SU-DHL-6 (cell line): ENCODE results near the gene SHISA9.

Experiments
- H2AFZ ChIP-seq: fragments of 200-600 bp; sonication (generic); 2 replicates; pipeline ENCODE4 v1.6.1; 2014; ENCODE audit warnings: low read depth, mild to moderate bottlenecking, moderate library complexity, mixed read lengths, antibody characterized with exemption, low read length; ENCODE audit not compliant: severe bottlenecking
- H3F3A ChIP-seq: fragments of 200-600 bp; shearing (Covaris generic); 2 replicates; pipeline ENCODE4 v1.6.0; 2016; ENCODE audit warnings: antibody characterized with exemption, mild to moderate bottlenecking; ENCODE audit not compliant: insufficient read depth
- H3K27ac ChIP-seq: fragments of 200-600 bp; sonication (generic); 2 replicates; pipeline ENCODE4 v1.5.1; 2016; ENCODE audit warnings: low read depth, mild to moderate bottlenecking, low read length, moderate library complexity, mixed read lengths
- H3K27me3 ChIP-seq: fragments of 200-600 bp; sonication (generic), shearing (Covaris generic); 2 replicates; pipeline ENCODE4 v1.6.0; 2014; ENCODE audit warnings: mild to moderate bottlenecking, low read length
- H3K36me3 ChIP-seq: fragments of 200-600 bp; sonication (generic); 2 replicates; pipeline ENCODE4 v1.6.1; 2014; ENCODE audit warnings: mild to moderate bottlenecking, low read length, mixed read lengths
- H3K4me2 ChIP-seq: fragments of 300-600, 200-600 bp; shearing (Covaris generic), sonication (generic); 2 replicates; pipeline ENCODE4 v1.6.0; 2014; ENCODE audit warnings: low read length, low read depth, mild to moderate bottlenecking; ENCODE audit not compliant: poor library complexity, severe bottlenecking
- H3K4me3 ChIP-seq: fragments of 200-600 bp; sonication (generic); 2 replicates; pipeline ENCODE4 v1.5.1; 2014; ENCODE audit warnings: antibody characterized with exemption, low read length, mild to moderate bottlenecking, mixed read lengths; ENCODE audit not compliant: insufficient read depth, poor library complexity, severe bottlenecking
- H3K79me2 ChIP-seq: fragments of 200-600 bp; sonication (generic); 2 replicates; pipeline ENCODE4 v1.6.1; 2014; ENCODE audit warnings: mild to moderate bottlenecking, low read length, moderate library complexity; ENCODE audit not compliant: insufficient read depth
- H3K9ac ChIP-seq: fragments of 200-600 bp; sonication (generic); 2 replicates; pipeline ENCODE4 v1.7.0; 2014; ENCODE audit warnings: mild to moderate bottlenecking, low read length
- H3K9me2 ChIP-seq: fragments of 200-600 bp; sonication (generic); replicated peaks from 2 replicates; pipeline ENCODE4 v1.6.1; 2014; ENCODE audit warnings: low read length; ENCODE audit not compliant: insufficient read depth
- H3K9me3 ChIP-seq: fragments of 200-600 bp; sonication (generic); 2 replicates; pipeline ENCODE4 v1.6.1; 2014; ENCODE audit warnings: low read length, mixed read lengths; ENCODE audit not compliant: insufficient read depth
- H4K20me1 ChIP-seq: fragments of 200-600 bp; sonication (generic); 2 replicates; pipeline ENCODE4 v1.6.1; 2014; ENCODE audit warnings: low read depth, mild to moderate bottlenecking, antibody characterized with exemption, low read length, moderate library complexity, mixed read lengths
- EZH2phosphoT487 ChIP-seq: fragments of 200-600 bp; sonication (generic), shearing (Covaris generic); conservative IDR thresholded peaks from 2 replicates; pipeline ENCODE4 v1.6.1; 2018; ENCODE audit warnings: mild to moderate bottlenecking, antibody characterized with exemption, low read length, moderate library complexity, mixed read lengths
- TF ChIP-seq, protein P1 (sequence below): fragments of 200-600 bp; sonication (generic); IDR thresholded peaks from one replicate; pipeline ENCODE4 v1.5.1; 2017; ENCODE audit warnings: antibody characterized with exemption, mild to moderate bottlenecking, low read length, moderate library complexity; ENCODE audit not compliant: insufficient read depth, poor library complexity, severe bottlenecking

SHISA9 gene

DNA sequence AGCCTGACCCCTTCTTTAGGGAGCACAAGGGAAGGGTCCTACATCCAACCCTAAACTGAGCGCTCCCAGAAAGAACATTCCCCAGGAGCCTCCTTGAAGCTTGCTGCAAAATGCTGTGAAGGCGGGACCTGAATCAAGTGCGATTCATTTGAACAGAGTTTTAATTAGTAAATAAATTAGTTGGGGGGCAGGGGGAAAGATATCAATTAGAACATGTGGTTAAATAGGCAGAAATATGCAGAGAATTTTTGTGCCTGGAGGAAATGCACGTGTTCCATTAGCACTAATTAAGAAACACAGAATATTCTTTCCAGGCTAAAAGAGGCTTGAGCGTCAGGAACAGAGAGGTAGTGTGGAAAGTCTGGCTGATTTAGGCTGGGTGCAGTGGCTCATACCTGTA is 38.5 kb upstream of the SHISA9 start:
- TF ChIP-seq EZH2phosphoT487, result no peak
- TF ChIP-seq, protein P1, sequence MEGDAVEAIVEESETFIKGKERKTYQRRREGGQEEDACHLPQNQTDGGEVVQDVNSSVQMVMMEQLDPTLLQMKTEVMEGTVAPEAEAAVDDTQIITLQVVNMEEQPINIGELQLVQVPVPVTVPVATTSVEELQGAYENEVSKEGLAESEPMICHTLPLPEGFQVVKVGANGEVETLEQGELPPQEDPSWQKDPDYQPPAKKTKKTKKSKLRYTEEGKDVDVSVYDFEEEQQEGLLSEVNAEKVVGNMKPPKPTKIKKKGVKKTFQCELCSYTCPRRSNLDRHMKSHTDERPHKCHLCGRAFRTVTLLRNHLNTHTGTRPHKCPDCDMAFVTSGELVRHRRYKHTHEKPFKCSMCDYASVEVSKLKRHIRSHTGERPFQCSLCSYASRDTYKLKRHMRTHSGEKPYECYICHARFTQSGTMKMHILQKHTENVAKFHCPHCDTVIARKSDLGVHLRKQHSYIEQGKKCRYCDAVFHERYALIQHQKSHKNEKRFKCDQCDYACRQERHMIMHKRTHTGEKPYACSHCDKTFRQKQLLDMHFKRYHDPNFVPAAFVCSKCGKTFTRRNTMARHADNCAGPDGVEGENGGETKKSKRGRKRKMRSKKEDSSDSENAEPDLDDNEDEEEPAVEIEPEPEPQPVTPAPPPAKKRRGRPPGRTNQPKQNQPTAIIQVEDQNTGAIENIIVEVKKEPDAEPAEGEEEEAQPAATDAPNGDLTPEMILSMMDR, result no peak
- Histone ChIP-seq H3K4me3 (no peak overlapping the region), H2AFZ (no peak overlapping the region), H3K27ac (no peak overlapping the region), H3F3A (no peaks in the 10 kb centered on the region), H3K9ac (no peak overlapping the region), H4K20me1 (no peaks in the 10 kb centered on the region), H3K36me3 (no peaks in the 10 kb centered on the region), H3K4me2 (no peak overlapping the region), H3K9me2 (no peaks in the 10 kb centered on the region), H3K79me2 (no peaks in the 10 kb centered on the region), H3K27me3 (no peaks in the 10 kb centered on the region), H3K9me3 (no peaks in the 10 kb centered on the region)

DNA sequence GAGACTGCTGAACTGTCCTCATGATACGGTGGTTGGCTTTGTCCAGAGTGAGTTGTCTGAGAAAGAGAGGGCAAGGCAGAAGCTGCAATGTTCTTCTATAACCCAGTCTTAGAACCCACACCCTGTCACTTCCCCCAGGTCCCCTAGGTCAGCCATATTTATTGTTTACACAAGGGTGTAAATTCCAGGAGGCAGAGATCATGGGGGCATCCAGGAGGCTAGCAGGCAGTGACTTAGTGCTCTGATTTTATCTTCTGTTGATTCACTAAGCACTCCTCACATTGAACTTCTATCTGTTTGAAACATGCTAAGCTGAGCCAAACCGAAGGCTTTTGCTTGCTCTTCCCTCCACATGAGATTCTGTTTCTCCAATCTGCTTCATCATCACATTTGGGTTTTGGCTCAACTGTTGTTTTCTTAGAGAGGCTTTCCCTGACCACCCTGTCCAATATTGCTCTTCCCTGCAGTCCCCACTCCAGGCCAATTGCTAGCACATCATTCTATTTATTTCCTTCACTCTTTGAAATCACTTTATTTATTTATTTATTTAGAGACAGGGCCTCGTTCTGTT is 34.3 kb upstream of the SHISA9 start:
- H3K4me2 ChIP-seq, result no peak overlapping the region
- H3K9me3 ChIP-seq, result no peaks in the 10 kb centered on the region
- no peak for TF ChIP-seq EZH2phosphoT487
- TF ChIP-seq, protein P1, result no peak
- no peaks in the 10 kb centered on the region for H3F3A ChIP-seq
- H4K20me1 ChIP-seq, result no peaks in the 10 kb centered on the region
- H3K27ac ChIP-seq, result no peak overlapping the region
- no peaks in the 10 kb centered on the region for H3K27me3 ChIP-seq
- H3K4me3 ChIP-seq, result no peak overlapping the region
- no peaks in the 10 kb centered on the region for H3K79me2 ChIP-seq
- no peak overlapping the region for H3K9ac ChIP-seq
- no peaks in the 10 kb centered on the region for H3K36me3 ChIP-seq
- H3K9me2 ChIP-seq, result no peaks in the 10 kb centered on the region
- H2AFZ ChIP-seq, result no peak overlapping the region

DNA sequence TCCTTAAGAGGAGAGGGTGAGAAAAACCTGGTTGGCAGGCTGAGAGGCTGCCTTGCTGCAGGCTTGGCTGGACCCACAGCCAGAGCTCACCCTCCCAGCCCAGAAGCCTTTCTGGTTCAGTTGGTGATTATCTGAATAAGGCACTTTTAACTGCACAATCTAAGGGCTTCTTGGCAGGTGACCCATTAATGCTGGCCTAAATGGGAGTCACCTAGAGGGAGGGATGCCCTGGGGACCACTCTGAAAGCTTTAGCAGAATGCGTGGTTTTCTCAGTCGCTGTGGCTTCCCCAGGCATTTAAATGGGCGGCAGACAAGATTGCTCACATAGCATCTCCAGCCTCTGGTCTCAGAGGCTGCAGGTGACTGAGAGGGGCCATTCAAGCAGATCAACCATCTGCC is 33.2 kb upstream of the SHISA9 start:
- no peak overlapping the region for H3K4me2 ChIP-seq
- H3K4me3 ChIP-seq, result no peak overlapping the region
- H3K27me3 ChIP-seq, result no peaks in the 10 kb centered on the region
- no peak overlapping the region for H2AFZ ChIP-seq
- no peaks in the 10 kb centered on the region for H3K36me3 ChIP-seq
- H3K9ac ChIP-seq, result no peak overlapping the region
- H3K9me3 ChIP-seq, result no peaks in the 10 kb centered on the region
- H3K27ac ChIP-seq, result no peak overlapping the region
- H3K79me2 ChIP-seq, result no peaks in the 10 kb centered on the region
- H3K9me2 ChIP-seq, result no peaks in the 10 kb centered on the region
- no peaks in the 10 kb centered on the region for H3F3A ChIP-seq
- TF ChIP-seq, protein P1, result no peak
- no peak for TF ChIP-seq EZH2phosphoT487
- H4K20me1 ChIP-seq, result no peaks in the 10 kb centered on the region
